ENCODE data around the gene SLC34A3.

The SLC34A3 gene

GRCh38 chr9:137206602-137207001 lies 24.1 kb upstream of the SLC34A3 start:
- TF ChIP-seq YY1 (IDR thresholded peaks at IDR 0.05; ENCODE audit: low read depth): no peak
- TF ChIP-seq TCF12 (IDR thresholded peaks at IDR 0.05; ENCODE audit: low read depth): no peak
- no peak for TF ChIP-seq RAD21 (IDR thresholded peaks at IDR 0.05; ENCODE audit: low read depth)
- no peak for TF ChIP-seq ZBTB7A (IDR thresholded peaks at IDR 0.05; ENCODE audit: low read depth)
- TF ChIP-seq MAX (IDR thresholded peaks at IDR 0.05): no peak
- no peak for TF ChIP-seq CEBPB (IDR thresholded peaks at IDR 0.05)
- TF ChIP-seq NFIC (IDR thresholded peaks at IDR 0.05): no peak
- no peak for TF ChIP-seq REST (IDR thresholded peaks at IDR 0.05; ENCODE audit: low read depth)
- no peak for TF ChIP-seq EGR1 (IDR thresholded peaks at IDR 0.05)
- no peak for TF ChIP-seq FOXM1 (IDR thresholded peaks at IDR 0.05; ENCODE audit: borderline replicate concordance, low read depth)
- no peak for TF ChIP-seq TEAD4 (IDR thresholded peaks at IDR 0.05)
- no peak for TF ChIP-seq EP300 (IDR thresholded peaks at IDR 0.05; ENCODE audit: borderline replicate concordance)
- TF ChIP-seq CREB1 (IDR thresholded peaks at IDR 0.05; ENCODE audit: low read depth): no peak
- TF ChIP-seq TAF1 (IDR thresholded peaks at IDR 0.05; ENCODE audit: low read depth): no peak
- no peak for TF ChIP-seq USF1 (IDR thresholded peaks at IDR 0.05)

- TF ChIP-seq YY1 (IDR thresholded peaks at IDR 0.05; ENCODE audit: low read depth): no peak
- TF ChIP-seq TEAD4 (IDR thresholded peaks at IDR 0.05): no peak
- TF ChIP-seq EGR1 (IDR thresholded peaks at IDR 0.05): no peak
- TF ChIP-seq FOXM1 (IDR thresholded peaks at IDR 0.05; ENCODE audit: borderline replicate concordance, low read depth): no peak
- TF ChIP-seq CREB1 (IDR thresholded peaks at IDR 0.05; ENCODE audit: low read depth): no peak
- TF ChIP-seq EP300 (IDR thresholded peaks at IDR 0.05; ENCODE audit: borderline replicate concordance): no peak
- TF ChIP-seq TCF12 (IDR thresholded peaks at IDR 0.05; ENCODE audit: low read depth): no peak
- no peak for TF ChIP-seq ZBTB7A (IDR thresholded peaks at IDR 0.05; ENCODE audit: low read depth)
- TF ChIP-seq USF1 (IDR thresholded peaks at IDR 0.05): no peak
- no peak for TF ChIP-seq NFIC (IDR thresholded peaks at IDR 0.05)
- TF ChIP-seq MAX (IDR thresholded peaks at IDR 0.05): no peak
- TF ChIP-seq CEBPB (IDR thresholded peaks at IDR 0.05): no peak
- no peak for TF ChIP-seq REST (IDR thresholded peaks at IDR 0.05; ENCODE audit: low read depth)
- no peak for TF ChIP-seq TAF1 (IDR thresholded peaks at IDR 0.05; ENCODE audit: low read depth)
- TF ChIP-seq RAD21 (IDR thresholded peaks at IDR 0.05; ENCODE audit: low read depth): no peak
Measured at GRCh38 chr9:137211532-137211931, 19.2 kb upstream of the SLC34A3 start.

GRCh38 chr9:137212520-137212919 lies 18.2 kb upstream of the SLC34A3 start:
- TF ChIP-seq MAX (IDR thresholded peaks at IDR 0.05) (no peak), TAF1 (IDR thresholded peaks at IDR 0.05; ENCODE audit: low read depth) (no peak), EGR1 (IDR thresholded peaks at IDR 0.05) (no peak), EP300 (IDR thresholded peaks at IDR 0.05; ENCODE audit: borderline replicate concordance) (no peak), NFIC (IDR thresholded peaks at IDR 0.05) (no peak), REST (IDR thresholded peaks at IDR 0.05; ENCODE audit: low read depth) (no peak), RAD21 (IDR thresholded peaks at IDR 0.05; ENCODE audit: low read depth) (no peak)

GRCh38 chr9:137213160-137214060 lies 17.3 kb upstream of the SLC34A3 start:
- TF ChIP-seq RAD21 (IDR thresholded peaks at IDR 0.05; ENCODE audit: low read depth) (peak; percentile 30; the same call in 1 of the 2 replicates), TAF1 (IDR thresholded peaks at IDR 0.05; ENCODE audit: low read depth) (no peak), CEBPB (IDR thresholded peaks at IDR 0.05) (no peak), MAX (IDR thresholded peaks at IDR 0.05) (no peak), CREB1 (IDR thresholded peaks at IDR 0.05; ENCODE audit: low read depth) (no peak)
